ENCODE measurements around the gene RAB21.

RAB21 gene

GRCh38 chr12:71754461-71755145, at the start of gene RAB21:
RAB21 (plus strand) TSS chr12:71754863; CDS start chr12:71755130, 267 bp downstream.
- peak; percentile 76 for DNase-seq

- no peak for DNase-seq
Observed at GRCh38 chr12:71704920-71705319, 49.7 kb upstream of the RAB21 start.

GRCh38 chr12:71708658-71709057, 46.0 kb upstream of the RAB21 start:
- no peak for DNase-seq

- DNase-seq = no peak
Observed at GRCh38 chr12:71710276-71711125, 44.2 kb upstream of the RAB21 start.

- no peak for DNase-seq
Observed at GRCh38 chr12:71718611-71719010, 36.1 kb upstream of the RAB21 start.

GRCh38 chr12:71719647-71720370, 34.9 kb upstream of the RAB21 start:
- DNase-seq = no peak

- DNase-seq = no peak
Observed at GRCh38 chr12:71721783-71722505, 32.7 kb upstream of the RAB21 start.

GRCh38 chr12:71725011-71725410, 29.7 kb upstream of the RAB21 start:
- DNase-seq = no peak

GRCh38 chr12:71726548-71726947, 28.1 kb upstream of the RAB21 start:
- no peak for DNase-seq

- DNase-seq = no peak
Observed at GRCh38 chr12:71727958-71728357, 26.7 kb upstream of the RAB21 start.

- DNase-seq = no peak
Observed at GRCh38 chr12:71730936-71731335, 23.7 kb upstream of the RAB21 start.

GRCh38 chr12:71731439-71732356, 23.0 kb upstream of the RAB21 start:
- DNase-seq = no peak

GRCh38 chr12:71732357-71732712, 22.3 kb upstream of the RAB21 start:
- DNase-seq = no peak

GRCh38 chr12:71737197-71737596, 17.5 kb upstream of the RAB21 start:
- no peak for DNase-seq

GRCh38 chr12:71742998-71743397, 11.7 kb upstream of the RAB21 start:
- no peak for DNase-seq

GRCh38 chr12:71744522-71745300, 10.0 kb upstream of the RAB21 start:
- no peak for DNase-seq

- DNase-seq = peak; percentile 32
Observed at GRCh38 chr12:71746974-71747611, 7.6 kb upstream of the RAB21 start.

- DNase-seq = no peak
Observed at GRCh38 chr12:71748081-71748850, 6.4 kb upstream of the RAB21 start.

GRCh38 chr12:71749666-71750065, 5.0 kb upstream of the RAB21 start:
- DNase-seq = no peak

- DNase-seq = no peak
Observed at GRCh38 chr12:71752891-71753290, 1.8 kb upstream of the RAB21 start.

All from NCI-H2081 treated with DMSO at 0.1 percent for 48 hours (cell line).